ENCODE data around the gene OR1J4. TPM values are rescaled to one million over a fixed set of nuclear protein-coding genes. Genes with fewer than 3 reads are reported as not detected.

Gene OR1J4
- total RNA-seq, 1 experiment from 2014 or later: not detected

Other genes starting within 250 kb of the OR1J4 start
- gene PTGS1, start 148.1 kb upstream of the OR1J4 start, total RNA-seq (2014; rRNA removed; shearing (Covaris generic)): 0.37 and 0.74 TPM in 2 replicates
- not detected in 2 replicates for gene OR1J1, start 41.2 kb upstream of the OR1J4 start, total RNA-seq (2014; rRNA removed; shearing (Covaris generic))
- not detected in 2 replicates for gene OR1J2, start 8.3 kb upstream of the OR1J4 start, total RNA-seq (2014; rRNA removed; shearing (Covaris generic))
- not detected in 2 replicates for gene OR1N1, start 8.2 kb downstream of the OR1J4 start, total RNA-seq (2014; rRNA removed; shearing (Covaris generic))
- not detected in 2 replicates for gene OR1N2, start 34.0 kb downstream of the OR1J4 start, total RNA-seq (2014; rRNA removed; shearing (Covaris generic))
- not detected in 2 replicates for gene OR1L8, start 64.2 kb downstream of the OR1J4 start, total RNA-seq (2014; rRNA removed; shearing (Covaris generic))
- not detected in 2 replicates for gene OR1Q1, start 95.6 kb downstream of the OR1J4 start, total RNA-seq (2014; rRNA removed; shearing (Covaris generic))
- not detected in 2 replicates for gene OR1B1, start 138.5 kb downstream of the OR1J4 start, total RNA-seq (2014; rRNA removed; shearing (Covaris generic))
- not detected in 2 replicates for gene OR1L1, start 142.6 kb downstream of the OR1J4 start, total RNA-seq (2014; rRNA removed; shearing (Covaris generic))
- gene OR1L3, start 156.0 kb downstream of the OR1J4 start, total RNA-seq (2014; rRNA removed; shearing (Covaris generic)): not detected in 2 replicates
- not detected in 2 replicates for gene OR1L4, start 204.8 kb downstream of the OR1J4 start, total RNA-seq (2014; rRNA removed; shearing (Covaris generic))
- not detected in 2 replicates for gene OR1L6, start 223.2 kb downstream of the OR1J4 start, total RNA-seq (2014; rRNA removed; shearing (Covaris generic))